Measurements from ENCODE around the gene SH3BP5. TPM values are rescaled to one million over a fixed set of nuclear protein-coding genes. Genes with fewer than 3 reads are reported as not detected.

Gene SH3BP5
- total and polyA plus RNA-seq, 8 donors, result 2.8 to 9.8 (median 6.2) TPM

- intact Hi-C loops (cut with DNase I), result loop anchor here in 2 of 3 donors (5.0 kb wide), 1 partner anchor 64 kb away; no protein-coding TSS in a partner anchor
- no peak for FAIRE-seq
- Histone ChIP-seq H3K4me3 (peak overlapping the region; percentile 60 to 93 (median 80)), H3K4me1 (peaks cover 0 to 7% (median 0%) of the 10 kb centered on the region in 3 donors), H3K36me3 (no peaks in the 10 kb centered on the region), H3K27me3 (no peaks in the 10 kb centered on the region), H3K27ac (no peak overlapping the region), H3K9me3 (no peaks in the 10 kb centered on the region)
- no peak for DNase-seq
- TF ChIP-seq CTCF (IDR thresholded peaks at IDR 0.05), result no peak
- WGBS, 2 donors, result 47% methylated on average over 6 of the region's 6 CpGs
- no peak for ATAC-seq
These were observed 1.2 kb downstream of the SH3BP5 start for GRCh38 chr3:15331072-15331605.

DNA sequence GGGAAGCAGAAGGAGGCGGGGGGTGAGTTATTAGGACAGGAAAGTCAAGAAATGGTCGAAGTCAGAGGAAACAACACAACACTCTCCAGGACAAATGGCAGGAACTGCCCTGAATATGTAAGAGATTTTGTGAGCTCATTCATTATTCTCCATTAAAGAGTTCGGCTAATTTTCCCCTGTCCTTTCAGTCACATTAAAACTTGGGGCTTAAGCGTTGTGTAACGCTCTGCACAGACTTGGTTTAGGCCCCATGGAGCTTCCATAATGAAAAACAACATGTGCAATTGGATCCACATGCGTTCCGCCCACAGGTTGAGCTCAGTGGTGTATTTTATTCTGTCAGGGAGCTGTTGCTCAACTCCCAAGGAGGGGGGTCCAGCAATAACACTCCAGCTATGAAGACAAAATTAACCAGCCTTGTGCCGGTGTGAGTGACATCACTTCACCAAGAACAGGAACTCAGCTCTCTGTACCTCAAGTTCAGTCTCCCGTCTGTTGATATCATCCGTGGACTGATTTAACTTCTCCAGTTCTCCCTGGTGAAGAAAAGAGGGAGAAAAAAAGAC, 2.3 kb downstream of the SH3BP5 start:
- 85 to 91% methylated on average over 10 of the region's 10 CpGs for WGBS, 2 donors
- FAIRE-seq (no peak), DNase-seq (no peak), ATAC-seq (peak in 1 of 4 donors; percentile 6)
- no peak for TF ChIP-seq CTCF (IDR thresholded peaks at IDR 0.05)
- no peak overlapping the region for H3K27ac ChIP-seq
- no peaks in the 10 kb centered on the region for H3K9me3 ChIP-seq
- no peak overlapping the region for H3K4me3 ChIP-seq
- H3K36me3 ChIP-seq, result no peaks in the 10 kb centered on the region
- H3K4me1 ChIP-seq, result peaks cover 0 to 7% (median 0%) of the 10 kb centered on the region in 3 donors
- H3K27me3 ChIP-seq, result no peaks in the 10 kb centered on the region
- intact Hi-C loops (cut with DNase I), result loop anchor here in 2 of 3 donors (5.0 kb wide), 1 partner anchor 63 kb away; no protein-coding TSS in a partner anchor

- FAIRE-seq (no peak), ATAC-seq (no peak), DNase-seq (no peak)
- intact Hi-C loops (cut with DNase I), result loop anchor here in 2 of 3 donors (5.0 kb wide), 1 partner anchor 62 kb away; no protein-coding TSS in a partner anchor
- 78 to 83% methylated on average over 11 of the region's 11 CpGs for WGBS, 2 donors
- Histone ChIP-seq H3K4me3 (no peak overlapping the region), H3K27ac (no peak overlapping the region), H3K36me3 (no peaks in the 10 kb centered on the region), H3K27me3 (no peaks in the 10 kb centered on the region), H3K4me1 (peaks cover 0 to 8% (median 0%) of the 10 kb centered on the region in 3 donors), H3K9me3 (no peaks in the 10 kb centered on the region)
- TF ChIP-seq CTCF (IDR thresholded peaks at IDR 0.05), result no peak
These were observed 3.1 kb downstream of the SH3BP5 start for GRCh38 chr3:15329046-15330005.

DNA sequence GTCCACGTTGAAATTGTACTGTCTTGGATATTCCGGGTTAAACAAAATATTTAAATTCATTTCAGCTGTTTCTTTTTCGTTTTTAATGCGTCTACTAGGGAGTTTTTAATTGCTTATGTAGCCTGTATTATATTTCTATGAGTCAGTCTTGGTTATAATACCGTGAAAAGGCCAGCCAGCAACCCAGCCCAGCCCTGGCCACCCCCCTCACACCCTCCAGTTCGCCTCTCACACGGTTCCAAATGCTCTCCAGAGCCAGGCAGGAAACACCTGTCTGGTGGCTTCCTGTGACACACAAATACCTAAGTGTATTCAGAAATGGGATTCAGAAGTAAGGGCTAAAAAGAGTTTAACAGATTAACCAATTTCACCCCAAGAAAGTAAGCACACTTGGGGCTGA, 4.4 kb downstream of the SH3BP5 start:
- no peak for FAIRE-seq
- Histone ChIP-seq H3K27ac (no peak overlapping the region), H3K9me3 (no peaks in the 10 kb centered on the region), H3K27me3 (no peaks in the 10 kb centered on the region), H3K36me3 (no peaks in the 10 kb centered on the region), H3K4me1 (peaks cover 0 to 13% (median 0%) of the 10 kb centered on the region in 3 donors), H3K4me3 (no peak overlapping the region)
- no peak for TF ChIP-seq CTCF (IDR thresholded peaks at IDR 0.05)
- 74 to 87% methylated on average over 7 of the region's 7 CpGs for WGBS, 2 donors
- ATAC-seq, result no peak
- DNase-seq, result no peak
- intact Hi-C loops (cut with DNase I), result no loop called here

All from pancreas (tissue), 10 donors.